GM21526 (cell line): ENCODE measurements around the gene PAOX.
"Not testable (repeated sequence)": the region's sequence is repeated elsewhere in the genome, so short reads cannot be mapped to it uniquely, and the experiment has no call there.

Experiments used
- ATAC-seq: cut with Tn5 transposase; IDR thresholded peaks from one replicate; pipeline ENCODE4 v1.9.1; 2021; ENCODE audit warnings: moderate library complexity; ENCODE audit not compliant: unreplicated experiment, low FRiP score

PAOX gene

GRCh38 chr10:133400624-133401424, 21.8 kb downstream of the PAOX start:
- peak; percentile 61 for ATAC-seq

GRCh38 chr10:133401500-133401899, 22.4 kb downstream of the PAOX start:
- ATAC-seq: no peak

- no peak for ATAC-seq
Measured at GRCh38 chr10:133401981-133402725, 23.1 kb downstream of the PAOX start.

GRCh38 chr10:133403359-133403758, 24.3 kb downstream of the PAOX start:
- ATAC-seq: no peak

DNA sequence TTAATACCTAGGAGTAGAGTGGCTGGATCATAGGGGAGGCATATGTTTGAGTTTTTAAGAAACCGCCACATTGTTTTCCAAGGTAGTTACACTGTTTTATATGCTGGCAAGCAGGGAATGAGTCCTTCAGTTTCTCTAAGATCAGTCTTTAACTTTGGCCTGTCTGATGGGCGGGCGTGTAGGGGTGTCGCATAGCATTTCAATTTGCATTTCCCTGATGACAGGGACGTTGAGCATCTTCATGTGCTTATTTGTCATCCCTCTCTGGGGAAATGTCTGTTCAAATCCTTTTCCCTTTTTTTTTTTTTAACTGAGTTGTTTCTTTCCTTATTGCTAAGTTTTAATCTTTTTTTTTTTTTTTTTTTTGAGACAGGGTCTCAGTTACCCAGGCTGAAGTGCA, 24.7 kb downstream of the PAOX start:
- no peak for ATAC-seq

DNA sequence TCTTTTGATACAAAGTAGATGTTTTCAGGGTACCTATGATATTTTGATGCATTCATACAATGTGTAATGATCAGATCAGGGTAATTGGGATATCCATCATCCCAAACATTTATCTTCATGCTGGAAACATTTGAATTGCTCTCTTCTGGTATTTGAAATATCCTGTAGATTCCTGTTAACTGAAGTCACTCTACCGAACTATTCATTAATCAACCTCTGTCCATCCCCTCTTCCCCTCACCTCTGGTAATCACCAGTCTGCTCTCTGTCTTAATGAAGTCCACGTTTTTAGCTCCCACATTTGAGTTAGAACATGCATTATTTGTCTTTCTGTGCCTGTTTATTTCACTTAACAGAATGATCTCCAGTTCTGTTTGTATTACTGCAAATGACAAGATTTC, 26.2 kb downstream of the PAOX start:
- no peak for ATAC-seq

- ATAC-seq: peak; percentile 41
Measured at GRCh38 chr10:133405844-133406527, 26.9 kb downstream of the PAOX start.

DNA sequence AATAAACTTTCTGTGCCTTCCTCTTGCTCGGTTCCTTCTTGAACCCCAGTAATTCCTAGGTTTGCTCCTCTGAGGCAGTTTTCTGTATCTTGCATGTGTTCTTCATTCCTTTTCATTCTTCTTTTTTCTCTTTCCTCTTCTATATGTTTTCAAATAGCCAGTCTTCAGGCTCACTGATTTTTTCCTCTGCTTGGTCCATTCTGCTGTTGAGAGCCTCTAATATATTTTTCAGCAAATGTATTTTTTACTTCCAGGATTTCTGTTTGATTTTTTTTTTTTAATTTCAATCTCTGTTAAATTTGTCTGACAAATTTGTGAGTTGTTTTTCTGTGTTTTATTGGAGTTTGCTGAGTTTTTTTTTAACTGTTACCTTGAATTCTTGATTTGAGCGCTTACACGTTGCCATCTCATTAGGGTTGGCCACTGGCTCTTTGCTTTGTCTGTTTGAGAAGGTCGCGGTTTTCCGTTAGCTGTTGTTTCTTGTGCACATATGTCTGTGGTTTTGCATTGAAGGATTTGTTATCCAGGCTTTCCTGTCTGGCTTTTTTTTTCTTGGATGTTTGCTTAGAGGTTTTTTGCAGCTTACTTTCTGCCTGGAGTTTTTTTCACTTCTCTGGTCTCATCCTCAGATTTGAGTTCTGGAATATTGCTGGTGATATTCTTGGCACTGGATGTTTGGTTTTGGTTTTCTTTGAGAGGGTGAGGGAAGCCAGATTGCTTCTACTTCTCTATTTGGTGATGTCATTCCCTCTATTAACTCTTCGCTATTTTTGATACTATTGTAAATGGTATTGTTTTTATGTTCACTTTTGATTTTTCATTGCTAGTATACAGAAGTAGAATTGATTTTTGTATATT, 32.7 kb downstream of the PAOX start:
- ATAC-seq: no peak

DNA sequence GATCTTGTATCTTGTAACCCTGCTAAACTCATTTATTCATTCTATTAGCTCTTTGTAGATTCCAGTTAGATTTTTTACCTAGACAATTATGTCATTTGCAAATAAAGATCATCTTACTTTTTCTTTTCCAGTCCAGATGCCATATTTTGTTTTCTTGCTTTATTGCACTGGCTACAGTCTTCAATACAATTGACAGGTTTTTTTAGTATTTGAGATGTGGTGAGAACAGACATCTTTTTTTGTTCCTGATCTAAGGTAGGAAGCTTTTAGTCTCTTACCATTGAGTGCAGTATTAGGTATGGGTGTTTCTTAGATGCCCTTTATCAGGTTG, 33.3 kb downstream of the PAOX start:
- no peak for ATAC-seq

GRCh38 chr10:133414401-133414800, 35.3 kb downstream of the PAOX start:
- ATAC-seq: not testable (repeated sequence)

GRCh38 chr10:133415752-133416151, 36.7 kb downstream of the PAOX start:
- no peak for ATAC-seq

DNA sequence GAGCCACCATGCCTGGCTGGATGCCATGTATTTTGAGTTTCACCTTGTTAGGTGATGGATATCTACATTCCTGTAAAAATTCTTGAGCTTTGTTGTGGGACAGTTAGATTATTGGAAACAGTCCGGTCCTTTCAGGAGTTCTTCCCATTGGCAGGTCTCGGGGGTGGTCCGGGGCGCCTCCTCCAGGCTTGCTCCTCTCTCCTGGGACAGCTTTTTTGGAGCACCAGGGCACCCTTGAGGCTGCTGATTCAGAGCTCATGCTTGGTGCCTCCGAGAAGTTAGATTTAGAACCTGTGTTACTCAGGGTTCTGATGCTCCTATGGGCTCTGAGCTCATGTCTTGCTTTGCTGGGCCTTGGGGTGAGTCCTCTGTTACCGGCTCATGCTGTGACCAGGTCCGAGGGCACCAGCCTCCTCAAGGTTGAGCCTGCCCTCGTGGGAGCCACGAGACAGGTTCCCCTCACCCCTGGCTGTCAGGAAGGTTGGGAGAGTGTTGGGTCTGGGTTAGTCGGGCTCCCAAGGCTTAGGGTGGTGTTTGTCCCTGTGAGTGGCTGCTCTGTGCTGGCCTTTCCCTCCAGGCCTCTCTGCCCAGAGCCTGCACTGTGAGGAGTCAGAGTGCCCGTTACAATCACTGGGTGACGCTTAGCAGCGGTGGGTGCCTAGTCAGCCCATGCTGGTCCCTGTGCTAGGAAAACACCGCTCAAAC, 39.4 kb downstream of the PAOX start:
- no peak for ATAC-seq

- no peak for ATAC-seq
Measured at GRCh38 chr10:133419211-133419950, 40.3 kb downstream of the PAOX start.

DNA sequence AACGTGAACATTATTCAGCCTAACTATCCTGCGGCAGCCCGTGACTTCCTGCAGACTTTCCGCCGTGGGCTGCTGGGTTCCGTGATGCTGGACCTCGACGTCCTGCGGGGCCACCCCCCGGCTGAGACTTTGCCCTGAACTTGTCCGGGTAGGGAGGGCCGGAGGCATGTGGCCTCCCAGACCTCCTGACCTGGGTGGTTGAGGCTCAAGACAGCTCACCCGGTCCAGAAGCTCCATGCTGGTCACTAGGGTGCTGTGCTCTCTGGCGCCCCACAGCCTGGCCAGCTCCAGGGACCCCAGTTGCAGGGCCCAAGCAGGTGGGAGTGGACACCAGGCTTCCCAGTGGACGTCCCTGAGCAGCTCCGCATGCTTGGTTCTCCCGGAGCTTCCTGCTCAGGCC, 41.0 kb downstream of the PAOX start:
- no peak for ATAC-seq

GRCh38 chr10:133420579-133420978, 41.5 kb downstream of the PAOX start:
- no peak for ATAC-seq

DNA sequence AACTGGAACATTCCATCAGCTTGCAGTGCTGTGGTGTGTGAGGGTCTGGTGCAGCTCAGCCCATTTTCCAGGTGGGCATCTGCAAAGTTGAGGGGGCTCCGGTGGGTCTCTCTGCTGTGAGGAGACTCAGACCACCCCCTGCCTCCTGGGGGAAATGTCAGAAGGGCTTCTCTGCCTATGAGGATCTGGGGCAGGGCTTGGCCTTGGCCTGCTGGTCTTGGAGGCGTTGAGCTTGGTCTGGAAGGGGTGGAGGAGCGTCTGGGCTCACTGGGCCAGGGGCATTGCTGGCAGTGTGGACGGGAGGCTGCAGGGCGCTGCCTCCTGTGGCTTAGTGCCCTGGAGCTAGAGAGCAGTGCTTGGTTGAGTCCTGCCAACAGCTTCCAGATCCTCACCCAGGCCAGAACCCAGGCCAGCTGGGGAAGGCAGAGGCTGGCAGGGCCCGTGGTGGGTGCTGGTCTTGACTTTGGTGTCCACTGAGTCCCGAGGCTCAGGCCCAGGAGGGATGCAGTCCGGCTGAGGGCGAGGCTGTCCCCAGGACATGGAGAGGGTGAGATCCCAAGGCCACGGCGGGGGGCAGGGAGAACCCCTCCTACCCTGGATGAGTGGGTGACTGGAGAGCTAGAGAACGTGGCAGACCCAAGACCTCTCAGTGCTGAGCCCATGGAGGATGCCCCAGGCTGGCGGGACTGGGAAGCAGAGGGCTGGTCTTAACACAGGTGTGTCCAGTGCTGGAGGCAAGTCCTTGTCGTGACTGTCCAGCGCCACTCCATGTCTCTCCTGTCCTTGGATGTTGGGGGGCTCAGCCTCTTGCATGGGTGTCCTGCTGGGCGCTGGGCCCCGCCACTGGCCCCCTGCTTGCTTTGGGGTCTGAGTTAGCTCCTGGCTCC, 42.5 kb downstream of the PAOX start:
- no peak for ATAC-seq

DNA sequence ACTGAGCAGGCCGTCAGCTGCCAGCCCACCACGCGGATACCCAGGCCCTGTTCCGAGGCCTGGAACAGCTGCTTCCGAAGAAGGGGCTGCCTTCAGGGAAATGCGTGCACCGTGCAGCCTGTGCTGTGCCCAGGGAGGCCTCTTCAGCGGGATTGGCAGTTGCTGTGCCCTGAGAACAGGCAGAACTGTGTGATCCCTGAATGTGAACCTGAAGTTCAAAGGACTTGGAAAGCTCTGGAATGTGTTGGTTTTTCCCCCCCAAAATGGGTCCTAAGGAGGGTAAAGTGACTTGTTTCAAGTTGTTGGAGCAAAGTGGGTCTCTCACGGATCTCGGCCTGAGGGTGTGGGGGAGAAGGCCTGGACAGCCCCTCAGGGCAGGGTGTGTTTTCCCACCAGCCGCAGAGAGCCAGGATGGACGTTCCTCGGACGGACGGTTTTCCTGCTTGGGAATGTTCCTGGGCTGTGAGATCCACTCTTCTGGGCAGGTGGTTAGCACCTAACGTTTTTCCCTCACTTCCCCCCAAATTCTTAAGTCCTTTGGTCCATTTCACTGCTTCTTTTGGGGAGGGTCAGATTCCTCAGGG, 43.3 kb downstream of the PAOX start:
- ATAC-seq: no peak
